Activated gamma-delta T cell treated with anti-CD3 and anti-CD28 coated beads, Interleukin-2, amount 50 U/mL, for 16 hours (primary cell): Measurements from ENCODE around the gene CBX4.

ENCODE experiments used
- DNase-seq: peaks from one replicate; pipeline ENCODE4 v3.0.0-alpha.2; 2020; ENCODE audit warnings: low read depth

Gene CBX4

DNA sequence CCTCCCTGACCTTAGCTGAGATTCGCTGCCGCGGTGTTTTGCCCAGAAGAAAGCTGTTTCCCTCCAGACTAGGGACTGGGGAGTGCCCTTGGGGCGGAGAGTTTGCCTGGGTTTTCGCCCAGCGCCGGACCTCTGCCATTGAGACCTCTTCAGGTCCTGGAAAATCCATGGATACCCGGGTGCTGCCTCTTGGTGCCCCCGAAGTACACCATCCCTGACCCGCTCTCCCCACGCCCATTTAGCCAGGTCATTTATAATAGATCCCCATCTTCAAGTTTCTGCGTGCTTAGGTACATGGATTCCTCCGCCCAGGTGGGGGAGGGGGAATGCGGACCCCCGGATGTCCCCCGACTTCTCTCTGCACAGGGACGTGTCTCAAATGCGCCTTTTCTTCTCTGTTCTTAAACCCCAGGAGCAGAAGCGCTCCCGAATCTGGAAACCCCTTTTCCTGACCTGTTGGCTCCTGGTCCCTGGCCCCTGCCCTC, 27.3 kb downstream of the CBX4 start:
- no peak for DNase-seq

- DNase-seq, result no peak
These were observed 28.0 kb downstream of the CBX4 start for GRCh38 chr17:79811011-79811867.

DNA sequence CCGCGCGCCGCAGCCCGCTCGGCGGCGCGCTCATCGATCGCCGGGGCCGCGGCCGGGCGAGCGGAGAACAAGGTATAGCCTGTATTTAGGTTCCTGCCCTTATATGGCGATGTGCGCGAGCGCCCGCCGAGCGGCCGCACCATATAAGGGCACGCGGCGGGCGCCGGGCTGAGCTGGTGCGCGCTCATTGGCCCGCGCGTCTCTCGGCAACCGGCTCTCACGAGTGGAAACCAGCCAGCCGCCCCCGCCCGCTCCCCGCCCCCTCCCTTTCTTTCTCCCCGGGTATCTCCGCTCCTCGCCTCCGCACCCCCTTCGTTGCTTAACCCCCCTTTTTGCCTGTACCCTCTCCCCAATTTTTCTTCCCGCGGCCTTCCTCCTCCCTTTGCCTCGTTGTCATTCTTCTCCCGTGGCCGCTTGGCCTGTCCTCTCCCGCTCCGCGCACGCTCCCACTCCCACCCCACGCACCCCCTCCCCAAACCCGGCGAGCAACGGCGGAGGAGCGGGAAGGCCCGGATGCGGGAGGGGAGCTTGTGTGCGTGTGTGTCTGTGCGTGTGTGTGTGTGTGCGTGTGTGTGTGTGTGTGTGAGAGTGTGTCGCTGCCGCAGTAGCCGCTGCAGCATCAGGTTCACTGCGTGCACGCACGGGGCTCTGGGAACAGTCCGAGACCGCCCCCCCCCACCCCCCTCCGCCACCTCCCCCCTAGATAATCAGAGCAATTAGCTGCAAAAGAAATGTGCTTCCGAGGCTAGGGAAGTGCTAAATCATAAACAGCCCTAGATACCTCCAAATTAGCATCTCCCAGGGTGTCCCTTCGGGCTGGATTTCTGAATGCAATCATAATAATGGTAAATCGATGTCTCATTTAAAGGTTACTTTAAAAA, 28.9 kb downstream of the CBX4 start:
- peak; percentile 54 for DNase-seq

DNA sequence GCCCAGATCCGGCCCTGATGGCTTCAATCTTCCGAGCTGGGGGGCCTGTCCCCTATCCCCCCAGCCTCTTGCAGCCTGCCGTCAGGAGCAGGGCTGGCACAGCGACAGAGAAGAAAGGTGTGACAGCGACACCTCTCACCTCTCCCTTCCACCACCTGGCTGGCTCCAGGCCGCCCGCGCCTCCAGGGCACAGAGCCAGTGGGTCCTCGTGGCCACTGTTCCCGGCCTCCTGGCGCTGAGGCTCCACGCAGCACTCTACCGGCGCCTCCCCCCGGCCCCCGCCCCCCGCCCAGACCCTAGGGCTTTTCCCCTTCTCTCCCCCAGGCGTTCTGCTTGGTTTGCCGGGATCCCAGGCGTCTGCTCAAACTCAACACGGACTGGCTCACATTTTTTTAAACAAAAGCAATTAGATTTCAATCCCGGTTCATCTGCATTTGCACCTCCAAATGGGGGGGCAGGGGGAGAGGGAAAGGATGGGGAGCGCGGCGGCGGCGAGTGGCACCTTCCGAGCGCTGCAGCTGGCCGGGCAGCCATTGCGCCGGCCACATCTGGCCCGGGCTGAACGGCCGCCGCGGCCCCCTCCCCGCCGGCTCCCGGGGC, 29.6 kb downstream of the CBX4 start:
- no peak for DNase-seq

GRCh38 chr17:79808763-79809529, 30.3 kb downstream of the CBX4 start:
- DNase-seq, result no peak

DNA sequence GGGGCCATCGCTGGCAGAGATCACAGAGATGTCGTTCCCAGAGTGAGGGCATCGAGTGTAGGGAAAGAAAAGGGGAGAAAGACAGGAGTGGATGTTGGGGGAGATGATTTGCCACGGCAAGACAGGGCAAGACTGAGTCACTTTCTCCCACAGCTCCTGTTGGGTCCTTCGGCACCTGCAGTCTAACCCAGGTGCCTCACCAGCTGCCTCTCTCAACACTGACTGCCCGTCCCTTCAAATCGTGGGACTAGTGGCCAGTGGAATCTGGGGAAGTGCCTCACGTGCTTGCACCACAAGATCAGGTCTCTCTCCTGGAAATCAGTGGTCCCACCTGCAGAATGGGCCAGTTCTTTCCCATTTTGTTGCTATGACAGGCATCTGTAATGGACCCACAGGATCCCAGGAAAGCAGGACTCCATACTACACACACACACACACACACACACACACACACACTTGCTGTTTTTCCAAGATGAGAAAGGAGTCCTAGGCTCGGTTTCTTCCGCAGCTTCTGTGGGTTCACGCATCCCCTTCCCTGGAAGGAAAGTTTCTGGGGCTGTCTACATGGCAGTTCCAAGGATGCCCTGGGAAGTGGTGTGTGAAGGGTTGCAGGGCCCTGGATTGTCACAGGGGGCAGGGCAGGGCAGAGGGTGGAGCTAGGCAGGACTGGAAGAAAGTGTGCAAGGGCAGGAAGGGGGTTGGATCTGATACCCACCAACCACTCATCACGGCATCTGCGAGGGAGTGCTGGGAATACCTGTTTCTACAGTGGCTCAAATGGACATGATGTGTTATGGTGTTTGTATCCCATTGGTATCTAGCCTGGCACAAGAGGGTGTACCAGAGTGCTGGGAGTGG, 32.1 kb downstream of the CBX4 start:
- DNase-seq, result no peak

DNA sequence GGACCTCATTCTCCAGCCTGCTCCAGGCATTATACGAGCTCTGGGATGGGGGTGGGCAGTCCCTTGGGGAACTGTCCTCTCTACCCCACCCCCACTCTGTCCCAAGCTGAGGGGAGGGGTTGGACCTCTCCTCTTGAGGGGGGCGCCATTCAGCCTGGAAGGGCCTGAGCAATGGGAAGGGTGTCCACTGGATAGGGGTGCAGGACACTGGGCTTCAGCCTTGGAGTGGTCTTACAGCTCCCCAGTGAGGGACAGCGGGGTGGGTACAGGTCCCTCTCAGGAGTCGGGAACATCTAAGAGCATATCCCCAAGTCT, 32.8 kb downstream of the CBX4 start:
- no peak for DNase-seq

- no peak for DNase-seq
These were observed 34.2 kb downstream of the CBX4 start for GRCh38 chr17:79804856-79805696.

DNA sequence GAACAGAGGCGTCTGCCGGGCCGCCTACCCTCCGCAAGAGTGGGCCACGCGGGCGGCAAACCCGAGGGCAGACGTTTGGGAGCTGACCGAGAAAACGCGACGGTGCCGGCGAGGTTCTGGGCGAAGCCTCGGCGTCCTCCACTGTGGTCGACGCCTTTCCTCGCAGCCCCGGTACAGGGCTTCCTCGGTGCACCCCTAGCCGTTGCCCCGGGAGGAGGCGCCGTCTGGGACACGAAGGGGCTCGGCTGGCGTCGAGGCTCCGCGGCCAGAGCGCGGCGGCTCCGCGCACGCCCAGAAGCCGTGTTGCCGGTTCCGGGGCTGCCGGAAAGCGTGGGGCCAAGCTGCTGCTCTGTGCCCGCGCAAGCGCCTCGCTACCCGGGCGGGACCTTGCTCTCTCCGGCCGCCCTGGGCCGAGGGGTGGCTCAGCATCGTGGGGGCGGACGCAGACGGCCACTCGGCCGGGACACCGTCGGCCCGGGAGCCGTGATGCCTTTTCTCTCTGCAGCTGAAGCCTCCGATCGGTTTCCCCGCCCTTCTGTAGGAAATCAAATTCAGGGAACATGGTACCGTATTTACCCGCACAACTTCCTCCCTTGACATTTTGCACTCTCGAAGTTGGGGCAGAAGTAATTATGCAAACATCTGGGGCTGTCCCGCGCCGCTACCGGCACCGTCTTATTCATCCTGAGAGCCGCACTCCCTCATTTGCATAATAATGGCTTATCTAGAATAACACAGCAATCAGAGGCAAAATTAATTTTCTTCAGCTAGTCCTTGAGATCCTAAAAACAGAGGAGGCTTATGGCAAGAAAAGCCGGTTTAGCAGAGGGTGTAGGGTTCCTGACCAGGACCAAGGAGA, 35.0 kb downstream of the CBX4 start:
- DNase-seq, result peak; percentile 42

- DNase-seq, result no peak
These were observed 35.7 kb downstream of the CBX4 start for GRCh38 chr17:79803421-79803996.

- no peak for DNase-seq
These were observed 36.4 kb downstream of the CBX4 start for GRCh38 chr17:79802736-79803420.

DNA sequence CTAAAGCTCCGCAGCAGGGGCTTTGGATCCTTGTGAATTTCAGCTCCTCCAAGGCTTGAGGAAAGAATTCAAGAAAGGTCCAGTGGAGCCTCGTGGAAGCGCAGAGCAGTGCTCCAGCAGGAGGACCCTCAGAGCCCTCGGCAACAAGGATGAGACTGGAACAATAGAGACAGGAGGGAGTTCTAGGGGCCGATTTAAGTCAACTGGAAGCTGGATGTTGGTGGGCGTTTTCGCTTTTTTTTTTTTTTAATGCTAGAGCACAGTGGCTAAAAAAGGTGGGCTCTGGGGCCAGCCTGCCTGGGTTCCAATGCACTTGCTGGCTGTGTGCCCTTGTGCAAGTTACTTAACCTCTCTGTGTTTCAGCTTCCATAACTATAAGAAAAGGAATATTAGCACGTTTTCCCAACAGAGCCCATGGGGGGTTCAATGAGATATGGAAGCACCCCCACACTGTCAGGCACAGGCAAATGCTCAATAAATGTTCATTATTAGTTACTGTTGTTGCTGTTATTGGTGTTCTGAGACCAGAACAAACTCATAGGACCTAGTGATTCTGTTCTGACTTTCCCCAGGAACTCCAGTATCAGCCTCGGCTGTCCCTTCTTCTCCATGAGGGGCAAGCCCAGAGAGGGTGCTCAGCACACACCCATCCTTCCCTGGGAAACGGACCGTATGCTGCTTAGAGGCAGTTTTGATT, 37.1 kb downstream of the CBX4 start:
- no peak for DNase-seq

GRCh38 chr17:79801156-79802038, 37.8 kb downstream of the CBX4 start:
- no peak for DNase-seq

DNA sequence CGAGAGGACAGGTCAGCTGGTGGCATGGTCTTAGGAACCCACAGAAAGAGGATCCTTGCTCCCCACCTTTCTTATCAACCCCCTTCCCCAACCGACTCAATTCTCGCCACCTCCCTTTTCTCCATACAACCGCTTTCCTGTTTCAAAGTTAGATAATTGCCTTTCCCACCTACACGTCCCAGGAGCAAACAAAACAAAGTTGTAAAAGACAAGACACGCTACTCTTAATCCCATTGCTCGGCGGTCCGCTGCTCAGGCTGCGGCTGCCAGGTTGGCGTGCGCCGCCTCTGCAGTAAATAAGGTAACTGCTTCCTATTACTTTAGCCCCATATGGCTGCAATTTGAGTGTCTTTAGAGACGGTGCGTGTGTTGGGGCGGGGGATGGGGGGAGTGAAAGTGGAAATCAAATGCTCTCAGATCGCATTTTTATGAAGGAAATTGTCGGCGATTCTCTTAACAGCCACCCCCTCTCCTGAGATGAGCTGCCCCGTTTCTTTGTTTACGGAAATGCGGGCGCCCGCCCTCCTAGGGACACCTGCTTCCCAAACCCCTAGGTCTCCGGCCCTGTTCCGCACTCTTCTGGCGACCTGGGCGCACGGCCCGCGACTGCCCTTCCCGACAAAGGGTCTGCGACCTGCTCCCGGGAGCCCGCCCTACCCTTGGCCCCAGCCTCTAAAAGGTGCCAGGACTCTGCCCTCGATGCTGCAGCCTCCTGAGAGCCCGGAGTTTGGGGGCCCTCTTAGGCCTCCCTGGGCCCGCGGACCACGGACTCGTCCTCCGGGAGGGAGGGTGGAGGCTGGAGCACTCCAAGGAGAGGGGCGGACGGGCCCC, 38.7 kb downstream of the CBX4 start:
- no peak for DNase-seq

- no peak for DNase-seq
These were observed 39.5 kb downstream of the CBX4 start for GRCh38 chr17:79799538-79800324.
